OCI-LY1 (cell line): ENCODE results near the gene CCR6.

Experiments
- H2AFZ ChIP-seq: fragments of 200-600 bp; sonication (generic), shearing (Covaris generic); 2 replicates; pipeline ENCODE4 v1.6.0; 2014; ENCODE audit warnings: antibody characterized with exemption, mild to moderate bottlenecking, low read length
- H3F3A ChIP-seq: fragments of 200-600 bp; sonication (generic), shearing (Covaris generic); 2 replicates; pipeline ENCODE4 v1.6.0; 2014; ENCODE audit warnings: mild to moderate bottlenecking, antibody characterized with exemption, low read length, moderate library complexity; ENCODE audit not compliant: insufficient read depth
- H3K27ac ChIP-seq: fragments of 200-600 bp; sonication (generic); 2 replicates; pipeline ENCODE4 v1.5.1; 2014; ENCODE audit warnings: low read length, mixed run types, mild to moderate bottlenecking, low read depth; ENCODE audit not compliant: poor library complexity, severe bottlenecking
- H3K27me3 ChIP-seq: fragments of 200-600 bp; sonication (generic); 2 replicates; pipeline ENCODE4 v1.6.0; 2014; ENCODE audit warnings: antibody characterized with exemption, mild to moderate bottlenecking, low read length, moderate library complexity; ENCODE audit not compliant: insufficient read depth
- H3K36me3 ChIP-seq: fragments of 200-600 bp; sonication (generic); 2 replicates; pipeline ENCODE4 v1.6.1; 2014; ENCODE audit warnings: mild to moderate bottlenecking, antibody characterized with exemption, low read length, moderate library complexity, mixed read lengths; ENCODE audit not compliant: insufficient read depth
- H3K4me1 ChIP-seq: fragments of 200-600 bp; sonication (generic); 2 replicates; pipeline ENCODE4 v1.5.1; 2014; ENCODE audit warnings: mild to moderate bottlenecking, low read length, moderate library complexity; ENCODE audit not compliant: insufficient read depth, severe bottlenecking
- H3K4me2 ChIP-seq: fragments of 200-600 bp; sonication (generic), shearing (Covaris generic); 2 replicates; pipeline ENCODE4 v1.6.1; 2014; ENCODE audit warnings: low read length
- H3K4me3 ChIP-seq: fragments of 200-600 bp; sonication (generic); 2 replicates; pipeline ENCODE4 v1.5.1; 2014; ENCODE audit warnings: low read length, low read depth, mild to moderate bottlenecking, mixed read lengths; ENCODE audit not compliant: poor library complexity, severe bottlenecking
- H3K79me2 ChIP-seq: fragments of 200-600 bp; shearing (Covaris generic); 2 replicates; pipeline ENCODE4 v1.6.1; 2016; ENCODE audit warnings: mixed run types, low read length, mixed read lengths; ENCODE audit not compliant: insufficient read depth
- H3K9ac ChIP-seq: fragments of 200-600 bp; sonication (generic), shearing (Covaris generic); 2 replicates; pipeline ENCODE4 v1.6.1; 2014; ENCODE audit warnings: mild to moderate bottlenecking, low read length, mixed read lengths
- H3K9me2 ChIP-seq: fragments of 200-600 bp; sonication (generic), shearing (Covaris generic); 2 replicates; pipeline ENCODE4 v1.6.1; 2014; ENCODE audit warnings: low read depth, mild to moderate bottlenecking, low read length, mixed read lengths
- H3K9me3 ChIP-seq: fragments of 200-600 bp; shearing (Covaris generic); 2 replicates; pipeline ENCODE4 v1.6.1; 2014; ENCODE audit warnings: low read length, mixed read lengths
- H4K20me1 ChIP-seq: fragments of 200-600 bp; sonication (generic), shearing (Covaris generic); 2 replicates; pipeline ENCODE4 v1.6.0; 2016; ENCODE audit warnings: mild to moderate bottlenecking, low read length; ENCODE audit not compliant: insufficient read depth
- EZH2 ChIP-seq: fragments of 200-600 bp; sonication (generic), shearing (Covaris generic); IDR thresholded peaks from 2 replicates; pipeline ENCODE4 v1.8.0; 2017; ENCODE audit warnings: borderline replicate concordance, mixed run types, mild to moderate bottlenecking, antibody characterized with exemption, low read length, moderate library complexity, mixed read lengths
- TF ChIP-seq, protein P1 (sequence below): fragments of 200-600 bp; sonication (generic), shearing (Covaris generic); IDR thresholded peaks from 2 replicates; pipeline ENCODE4 v1.5.1; 2017; ENCODE audit warnings: mild to moderate bottlenecking, antibody characterized with exemption, low read length, moderate library complexity, mixed read lengths

Gene CCR6

DNA sequence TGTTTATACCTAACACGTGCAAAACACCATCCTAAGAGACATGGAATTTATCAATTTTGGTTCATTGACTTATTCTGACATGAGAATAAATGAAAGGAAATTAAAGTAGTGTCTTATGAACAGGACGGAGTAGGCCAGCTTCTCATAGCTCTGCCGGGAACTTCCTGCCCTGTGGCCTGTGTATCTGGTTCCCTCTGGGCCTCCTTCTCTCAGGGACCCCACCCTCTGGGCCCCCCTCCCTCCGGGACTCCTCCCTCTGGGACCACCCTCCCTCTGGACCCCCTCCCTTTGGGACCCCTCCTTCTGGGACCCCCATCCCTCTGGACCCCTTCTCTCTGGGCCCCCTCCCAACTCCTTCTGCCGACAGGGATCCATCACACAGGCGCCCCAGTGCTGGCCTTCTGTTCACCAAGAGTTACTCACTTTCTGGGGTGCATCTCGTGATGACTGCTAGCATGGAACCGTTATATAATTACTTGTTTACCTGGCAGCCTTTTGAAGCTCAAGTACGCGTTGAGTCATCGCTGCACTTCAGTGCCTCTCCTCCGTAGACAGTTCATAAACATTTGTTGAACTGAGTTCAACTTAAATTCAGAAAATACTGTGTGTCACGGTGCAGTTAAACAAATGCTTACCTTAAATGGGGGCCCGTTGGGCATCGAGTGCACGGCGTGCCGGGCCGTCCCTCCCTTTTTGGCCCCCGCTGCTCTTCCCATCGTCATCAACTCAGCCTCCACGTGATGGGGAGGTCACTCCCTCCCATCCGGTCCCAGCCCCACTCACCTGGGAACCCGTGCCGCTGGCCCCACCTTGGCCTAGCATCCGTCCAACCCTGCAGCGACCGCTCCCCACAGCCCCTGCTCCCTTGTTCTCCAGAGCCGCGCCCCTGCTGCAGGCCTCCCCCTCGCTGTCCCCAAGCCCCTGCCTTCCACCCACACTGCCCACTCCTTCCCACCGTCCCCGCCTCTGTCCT lies 8.1 kb downstream of the CCR6 start:
- Histone ChIP-seq H3K4me2 (no peak overlapping the region), H3K9me3 (no peaks in the 10 kb centered on the region), H3K79me2 (no peaks in the 10 kb centered on the region), H3K36me3 (no peaks in the 10 kb centered on the region), H2AFZ (no peak overlapping the region), H3F3A (no peaks in the 10 kb centered on the region), H4K20me1 (no peaks in the 10 kb centered on the region), H3K9ac (no peak overlapping the region), H3K9me2 (no peaks in the 10 kb centered on the region), H3K4me1 (peaks cover 17% of the 10 kb centered on the region), H3K27me3 (0 out of 2 replicates have a peak, but pooled peaks cover 4% of the 10 kb centered on the region), H3K4me3 (no peak overlapping the region), H3K27ac (no peak overlapping the region)
- TF ChIP-seq EZH2: no peak
- TF ChIP-seq, protein P1, sequence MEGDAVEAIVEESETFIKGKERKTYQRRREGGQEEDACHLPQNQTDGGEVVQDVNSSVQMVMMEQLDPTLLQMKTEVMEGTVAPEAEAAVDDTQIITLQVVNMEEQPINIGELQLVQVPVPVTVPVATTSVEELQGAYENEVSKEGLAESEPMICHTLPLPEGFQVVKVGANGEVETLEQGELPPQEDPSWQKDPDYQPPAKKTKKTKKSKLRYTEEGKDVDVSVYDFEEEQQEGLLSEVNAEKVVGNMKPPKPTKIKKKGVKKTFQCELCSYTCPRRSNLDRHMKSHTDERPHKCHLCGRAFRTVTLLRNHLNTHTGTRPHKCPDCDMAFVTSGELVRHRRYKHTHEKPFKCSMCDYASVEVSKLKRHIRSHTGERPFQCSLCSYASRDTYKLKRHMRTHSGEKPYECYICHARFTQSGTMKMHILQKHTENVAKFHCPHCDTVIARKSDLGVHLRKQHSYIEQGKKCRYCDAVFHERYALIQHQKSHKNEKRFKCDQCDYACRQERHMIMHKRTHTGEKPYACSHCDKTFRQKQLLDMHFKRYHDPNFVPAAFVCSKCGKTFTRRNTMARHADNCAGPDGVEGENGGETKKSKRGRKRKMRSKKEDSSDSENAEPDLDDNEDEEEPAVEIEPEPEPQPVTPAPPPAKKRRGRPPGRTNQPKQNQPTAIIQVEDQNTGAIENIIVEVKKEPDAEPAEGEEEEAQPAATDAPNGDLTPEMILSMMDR: no peak

DNA sequence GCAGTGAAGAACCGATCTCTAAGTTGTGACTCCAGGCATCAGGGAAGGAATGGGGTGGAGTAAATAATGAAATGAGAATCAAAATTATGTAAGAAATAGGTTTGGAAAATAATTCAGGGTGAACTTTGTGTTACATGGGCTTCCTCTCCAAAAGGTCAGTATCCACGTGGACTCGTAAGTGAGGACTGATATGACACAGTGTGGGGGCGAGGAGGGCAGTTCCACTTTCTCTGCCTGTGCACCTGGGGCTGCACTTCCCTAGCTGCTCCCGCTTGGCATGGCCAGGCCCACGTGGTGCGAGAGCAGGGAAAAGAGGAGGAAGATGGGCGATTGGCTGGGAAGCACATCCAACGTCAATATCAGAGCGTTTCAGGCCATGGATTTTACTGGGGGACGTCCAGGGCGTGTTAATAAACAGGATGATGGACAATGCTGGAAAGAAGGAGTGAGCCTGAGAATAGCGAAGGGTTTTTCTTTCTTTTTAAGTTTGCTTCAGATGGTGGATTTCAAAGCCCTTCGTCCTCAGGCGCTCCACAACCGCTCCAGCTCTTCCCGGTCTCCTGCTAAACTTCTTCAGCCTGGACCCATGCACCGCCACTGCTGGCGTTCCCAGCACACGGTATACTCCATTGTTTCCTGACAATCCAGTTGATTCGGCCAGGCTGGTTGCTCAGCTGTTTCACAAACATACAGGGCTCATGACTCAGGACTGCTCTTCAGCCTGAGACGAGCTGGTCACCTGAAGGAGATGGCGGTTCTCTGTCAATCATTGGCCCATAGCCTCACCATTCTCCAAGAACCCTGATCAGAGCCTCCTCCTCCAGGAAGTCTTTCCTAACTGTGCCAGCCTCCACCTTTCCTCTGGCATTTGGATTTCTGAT lies 11.8 kb downstream of the CCR6 start:
- no peak overlapping the region for H2AFZ ChIP-seq

DNA sequence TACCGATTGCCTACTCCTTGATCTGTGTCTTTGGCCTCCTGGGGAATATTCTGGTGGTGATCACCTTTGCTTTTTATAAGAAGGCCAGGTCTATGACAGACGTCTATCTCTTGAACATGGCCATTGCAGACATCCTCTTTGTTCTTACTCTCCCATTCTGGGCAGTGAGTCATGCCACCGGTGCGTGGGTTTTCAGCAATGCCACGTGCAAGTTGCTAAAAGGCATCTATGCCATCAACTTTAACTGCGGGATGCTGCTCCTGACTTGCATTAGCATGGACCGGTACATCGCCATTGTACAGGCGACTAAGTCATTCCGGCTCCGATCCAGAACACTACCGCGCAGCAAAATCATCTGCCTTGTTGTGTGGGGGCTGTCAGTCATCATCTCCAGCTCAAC lies 13.5 kb downstream of the CCR6 start:
- no peaks in the 10 kb centered on the region for H3F3A ChIP-seq
- H3K9me2 ChIP-seq: no peaks in the 10 kb centered on the region
- no peaks in the 10 kb centered on the region for H3K9me3 ChIP-seq
- no peak overlapping the region for H3K9ac ChIP-seq
- no peak overlapping the region for H3K27ac ChIP-seq
- H3K27me3 ChIP-seq: no peaks in the 10 kb centered on the region
- H3K4me3 ChIP-seq: no peak overlapping the region
- TF ChIP-seq, protein P1: no peak
- no peak for TF ChIP-seq EZH2
- H3K36me3 ChIP-seq: no peaks in the 10 kb centered on the region
- peaks cover under 1% of the 10 kb centered on the region for H3K4me1 ChIP-seq
- H4K20me1 ChIP-seq: no peaks in the 10 kb centered on the region
- no peak overlapping the region for H3K4me2 ChIP-seq
- no peak overlapping the region for H2AFZ ChIP-seq
- no peaks in the 10 kb centered on the region for H3K79me2 ChIP-seq

More for the DNA sequence above, 11.8 kb downstream of the CCR6 start:
- H4K20me1 ChIP-seq: no peaks in the 10 kb centered on the region
- no peaks in the 10 kb centered on the region for H3K9me2 ChIP-seq
- H3K9me3 ChIP-seq: no peaks in the 10 kb centered on the region
- H3K4me3 ChIP-seq: no peak overlapping the region
- H3K27ac ChIP-seq: no peak overlapping the region
- H3K4me2 ChIP-seq: no peak overlapping the region
- TF ChIP-seq, protein P1: no peak
- TF ChIP-seq EZH2: no peak
- H3K27me3 ChIP-seq: no peaks in the 10 kb centered on the region
- H3K9ac ChIP-seq: no peak overlapping the region
- no peaks in the 10 kb centered on the region for H3K79me2 ChIP-seq
- no peaks in the 10 kb centered on the region for H3K36me3 ChIP-seq
- peaks cover 17% of the 10 kb centered on the region for H3K4me1 ChIP-seq
- H3F3A ChIP-seq: no peaks in the 10 kb centered on the region
